ENCODE measurements around the gene AAGAB. TPM values are rescaled to one million over a fixed set of nuclear protein-coding genes. Genes with fewer than 3 reads are reported as not detected.
"Not testable (repeated sequence)": the region's sequence is repeated elsewhere in the genome, so short reads cannot be mapped to it uniquely, and the experiment has no call there.

The AAGAB gene
- total RNA-seq, 4 donors from 2014 or later, result 29.4 to 39.2 (median 30.9) TPM

- no peaks in the 10 kb centered on the region for H3K27me3 ChIP-seq
- ATAC-seq (no peak), DNase-seq (no peak)
- H3K4me1 ChIP-seq, result peaks cover 15 to 18% of the 10 kb centered on the region in 2 donors
- intact Hi-C loops (cut with DNase I; ENCODE audit: low total_unique reads), result loop anchor here (5.0 to 10.0 kb wide), 5 partner anchors 43 to 295 kb away; partner anchors contain the start of genes MAP2K5 and SMAD3
- no peak overlapping the region for H3K4me3 ChIP-seq
- H3K27ac ChIP-seq, result no peak overlapping the region
- peaks cover 0 to 4% (median 0%) of the 10 kb centered on the region in 3 donors for H3K9me3 ChIP-seq
- peaks cover 0 to 4% of the 10 kb centered on the region in 2 donors for H3K36me3 ChIP-seq
- in situ Hi-C loops (cut with MboI; ENCODE audit: low sequenced_read_pairs in 4 of 4), result loop anchor here in 2 of 4 donors (10.0 to 25.0 kb wide), 2 partner anchors 113 to 185 kb away; partner anchors contain the start of gene SMAD3 (in 1 of the 2)
- TF ChIP-seq POLR2A (IDR thresholded peaks at IDR 0.05) (no peak), CTCF (IDR thresholded peaks at IDR 0.05 in 4 of 5, conservative IDR thresholded peaks at IDR 0.05 in 1 of 5) (no peak)
These were observed 4.6 kb downstream of the AAGAB start for GRCh38 chr15:67249830-67250229.

- Histone ChIP-seq H3K4me1 (peaks cover 8 to 16% of the 10 kb centered on the region in 2 donors), H3K36me3 (peaks cover 0 to 4% of the 10 kb centered on the region in 2 donors), H3K27me3 (no peaks in the 10 kb centered on the region), H3K27ac (no peak overlapping the region), H3K9me3 (peaks cover 0 to 4% (median 0%) of the 10 kb centered on the region in 3 donors), H3K4me3 (no peak overlapping the region)
- intact Hi-C loops (cut with DNase I; ENCODE audit: low total_unique reads), result no loop called here
- in situ Hi-C loops (cut with MboI; ENCODE audit: low sequenced_read_pairs in 4 of 4), result loop anchor here in 1 of 4 donors (25.0 kb wide), 1 partner anchor 111 kb away; no protein-coding TSS in a partner anchor
- TF ChIP-seq CTCF (IDR thresholded peaks at IDR 0.05 in 4 of 5, conservative IDR thresholded peaks at IDR 0.05 in 1 of 5) (no peak), POLR2A (IDR thresholded peaks at IDR 0.05) (no peak)
- no peak for ATAC-seq
- DNase-seq, result no peak
These were observed 6.4 kb downstream of the AAGAB start for GRCh38 chr15:67248011-67248505.

GRCh38 chr15:67246606-67247005, 7.9 kb downstream of the AAGAB start:
- intact Hi-C loops (cut with DNase I; ENCODE audit: low total_unique reads); ATAC-seq; H3K36me3 ChIP-seq; DNase-seq; H3K27me3 ChIP-seq; H3K4me3 ChIP-seq; H3K27ac ChIP-seq; H3K9me3 ChIP-seq: not testable (repeated sequence)
- in situ Hi-C loops (cut with MboI; ENCODE audit: low sequenced_read_pairs in 4 of 4), result loop anchor here in 1 of 4 donors (25.0 kb wide), 1 partner anchor 109 kb away; no protein-coding TSS in a partner anchor
- peaks cover 4 to 20% of the 10 kb centered on the region in 2 donors for H3K4me1 ChIP-seq

GRCh38 chr15:67244971-67245478, 9.4 kb downstream of the AAGAB start:
- in situ Hi-C loops (cut with MboI; ENCODE audit: low sequenced_read_pairs in 4 of 4) (loop anchor here in 1 of 4 donors (25.0 kb wide), 1 partner anchor 108 kb away; no protein-coding TSS in a partner anchor), intact Hi-C loops (cut with DNase I; ENCODE audit: low total_unique reads) (no loop called here)
- ATAC-seq (no peak), DNase-seq (no peak)
- peaks cover 0 to 4% of the 10 kb centered on the region in 2 donors for H3K36me3 ChIP-seq
- peaks cover 0 to 4% (median 0%) of the 10 kb centered on the region in 3 donors for H3K9me3 ChIP-seq
- H3K27me3 ChIP-seq, result no peaks in the 10 kb centered on the region
- no peak for TF ChIP-seq CTCF (IDR thresholded peaks at IDR 0.05 in 4 of 5, conservative IDR thresholded peaks at IDR 0.05 in 1 of 5)
- H3K4me1 ChIP-seq, result peaks cover 18 to 32% of the 10 kb centered on the region in 2 donors
- H3K4me3 ChIP-seq, result no peak overlapping the region
- H3K27ac ChIP-seq, result no peak overlapping the region

GRCh38 chr15:67242708-67243111, 11.8 kb downstream of the AAGAB start:
- Histone ChIP-seq H3K27me3 (no peaks in the 10 kb centered on the region), H3K9me3 (peaks cover 0 to 4% (median 0%) of the 10 kb centered on the region in 3 donors), H3K27ac (peak overlapping the region; percentile 50 to 68 (median 56)), H3K36me3 (peaks cover 0 to 4% of the 10 kb centered on the region in 2 donors), H3K4me3 (no peak overlapping the region), H3K4me1 (peaks cover 30 to 41% of the 10 kb centered on the region in 2 donors)
- in situ Hi-C loops (cut with MboI; ENCODE audit: low sequenced_read_pairs in 4 of 4) (loop anchor here in 1 of 4 donors (25.0 kb wide), 1 partner anchor 105 kb away; no protein-coding TSS in a partner anchor), intact Hi-C loops (cut with DNase I; ENCODE audit: low total_unique reads) (no loop called here)
- ATAC-seq, result peak; percentile 79 to 85
- peak in 1 of 2 donors; percentile 19 for TF ChIP-seq POLR2A (IDR thresholded peaks at IDR 0.05)
- no peak for TF ChIP-seq CTCF (IDR thresholded peaks at IDR 0.05 in 4 of 5, conservative IDR thresholded peaks at IDR 0.05 in 1 of 5)
- no peak for DNase-seq
